Measurements from ENCODE around the gene TMEM164. TPM values are rescaled to one million over a fixed set of nuclear protein-coding genes. Genes with fewer than 3 reads are reported as not detected.

Gene TMEM164
- total and polyA plus RNA-seq, 2 donors (not counting 1 experiment from before 2014, with no cell fraction given), result 5.7 to 10.2 TPM

GRCh38 chrX:110001740-110002299 lies 1.1 kb upstream of the TMEM164 start:
- peak overlapping the region; percentile 44 for H2AFZ ChIP-seq (ENCODE audit: low read length)
- no peaks in the 10 kb centered on the region for H4K20me1 ChIP-seq (ENCODE audit: control insufficient read depth, extremely low read depth, insufficient read depth, low read length)
- H3K4me3 ChIP-seq (replicated peaks in 1 of 4; ENCODE audit: control extremely low read depth in 1 of 4, insufficient read depth in 1 of 4, low read depth in 3 of 4, low read length in 4 of 4), result peak overlapping the region in 2 of 4 experiments; percentile 39 to 72
- no peak overlapping the region for H3K27ac ChIP-seq (ENCODE audit: insufficient read depth, low read length)
- H3K4me2 ChIP-seq (ENCODE audit: extremely low read depth, insufficient read depth, low read length), result peak overlapping the region; percentile 71
- H3K79me2 ChIP-seq (ENCODE audit: control insufficient read depth, insufficient read depth, low read length), result no peaks in the 10 kb centered on the region
- H3K27me3 ChIP-seq (ENCODE audit: control insufficient read depth, insufficient read depth, low read length), result no peaks in the 10 kb centered on the region
- DNase-seq (ENCODE audit: low read depth in 2 of 2), result no peak
- no peaks in the 10 kb centered on the region for H3K9me3 ChIP-seq (ENCODE audit: control insufficient read depth, insufficient read depth, low read depth, low read length)
- no peak for TF ChIP-seq CTCF (conservative IDR thresholded peaks at IDR 0.05 in 1 of 2, IDR thresholded peaks at IDR 0.05 in 1 of 2; ENCODE audit: low read depth in 1 of 2, low read length in 2 of 2)
- no peak for TF ChIP-seq EZH2 (IDR thresholded peaks at IDR 0.05; ENCODE audit: low read length, missing control alignments)
- H3K4me1 ChIP-seq (ENCODE audit: control insufficient read depth, extremely low read depth, insufficient read depth, low read length), result peaks cover 4% of the 10 kb centered on the region
- no peak overlapping the region for H3K9ac ChIP-seq (ENCODE audit: insufficient read depth, low read length)
- H3K36me3 ChIP-seq (ENCODE audit: control insufficient read depth, insufficient read depth, low read length), result no peaks in the 10 kb centered on the region

GRCh38 chrX:110003167-110004156 lies 548 bp downstream of the TMEM164 start:
- Histone ChIP-seq H3K27ac (ENCODE audit: insufficient read depth, low read length) (peak overlapping the region; percentile 32), H3K9me3 (ENCODE audit: control insufficient read depth, insufficient read depth, low read depth, low read length) (no peaks in the 10 kb centered on the region)

More at GRCh38 chrX:110003167-110004156, 548 bp downstream of the TMEM164 start:
- peak; percentile 8 to 13 for DNase-seq (ENCODE audit: low read depth in 2 of 2)
- Histone ChIP-seq H3K36me3 (ENCODE audit: control insufficient read depth, insufficient read depth, low read length) (no peaks in the 10 kb centered on the region), H3K4me1 (ENCODE audit: control insufficient read depth, extremely low read depth, insufficient read depth, low read length) (peaks cover 4% of the 10 kb centered on the region), H3K27me3 (ENCODE audit: control insufficient read depth, insufficient read depth, low read length) (no peaks in the 10 kb centered on the region), H4K20me1 (ENCODE audit: control insufficient read depth, extremely low read depth, insufficient read depth, low read length) (no peaks in the 10 kb centered on the region), H2AFZ (ENCODE audit: low read length) (peak overlapping the region; percentile 62), H3K4me3 (replicated peaks in 1 of 4; ENCODE audit: control extremely low read depth in 1 of 4, insufficient read depth in 1 of 4, low read depth in 3 of 4, low read length in 4 of 4) (peak overlapping the region; percentile 56 to 72 (median 60)), H3K79me2 (ENCODE audit: control insufficient read depth, insufficient read depth, low read length) (no peaks in the 10 kb centered on the region), H3K9ac (ENCODE audit: insufficient read depth, low read length) (peak overlapping the region; percentile 62), H3K4me2 (ENCODE audit: extremely low read depth, insufficient read depth, low read length) (peak overlapping the region; percentile 68)
- no peak for TF ChIP-seq EZH2 (IDR thresholded peaks at IDR 0.05; ENCODE audit: low read length, missing control alignments)
- no peak for TF ChIP-seq CTCF (conservative IDR thresholded peaks at IDR 0.05 in 1 of 2, IDR thresholded peaks at IDR 0.05 in 1 of 2; ENCODE audit: low read depth in 1 of 2, low read length in 2 of 2)
